Measurements from ENCODE around the gene PPP1R1B.

Gene PPP1R1B

GRCh38 chr17:39667262-39667944 is 40.7 kb downstream of the PPP1R1B start:
- H3K79me2 ChIP-seq (ENCODE audit: low read length): no peaks in the 10 kb centered on the region
- no peak overlapping the region for H3K4me2 ChIP-seq (ENCODE audit: low read depth, low read length)
- no peak overlapping the region for H3K9ac ChIP-seq (ENCODE audit: low read length)
- H3K27me3 ChIP-seq (replicated peaks; ENCODE audit: insufficient read depth, low read length): peaks cover 27% of the 10 kb centered on the region
- no peaks in the 10 kb centered on the region for H3K9me2 ChIP-seq (replicated peaks; ENCODE audit: insufficient read depth, low read length)
- H4K20me1 ChIP-seq (ENCODE audit: insufficient read depth, low read length): no peaks in the 10 kb centered on the region
- no peaks in the 10 kb centered on the region for H3K9me3 ChIP-seq (replicated peaks; ENCODE audit: insufficient read depth, low read length)
- H3K4me3 ChIP-seq (ENCODE audit: low read length): no peak overlapping the region
- no peaks in the 10 kb centered on the region for H3K36me3 ChIP-seq (replicated peaks; ENCODE audit: insufficient read depth, low read length)
- no peaks in the 10 kb centered on the region for H3F3A ChIP-seq (ENCODE audit: insufficient read depth, low read length)
- TF ChIP-seq CTCF (IDR thresholded peaks at IDR 0.05; ENCODE audit: low read length): no peak
- H2AFZ ChIP-seq (ENCODE audit: low read length): no peak overlapping the region
- no peak overlapping the region for H3K27ac ChIP-seq (ENCODE audit: low read length)
- DNase-seq: no peak
- no peaks in the 10 kb centered on the region for H3K4me1 ChIP-seq (ENCODE audit: low read length)

- Histone ChIP-seq H3K27ac (ENCODE audit: low read length) (no peak within 1 kb of the TSS), H3F3A (ENCODE audit: insufficient read depth, low read length) (no peaks in the 10 kb centered on the region), H3K36me3 (replicated peaks; ENCODE audit: insufficient read depth, low read length) (no peaks in the 10 kb centered on the region), H2AFZ (ENCODE audit: low read length) (peak within 1 kb of the TSS; percentile 67), H3K9me3 (replicated peaks; ENCODE audit: insufficient read depth, low read length) (no peaks in the 10 kb centered on the region), H4K20me1 (ENCODE audit: insufficient read depth, low read length) (no peaks in the 10 kb centered on the region), H3K4me2 (ENCODE audit: low read depth, low read length) (peak within 1 kb of the TSS; percentile 94), H3K4me3 (ENCODE audit: low read length) (peak within 1 kb of the TSS; percentile 51), H3K79me2 (ENCODE audit: low read length) (no peaks in the 10 kb centered on the region), H3K4me1 (ENCODE audit: low read length) (no peaks in the 10 kb centered on the region), H3K9ac (ENCODE audit: low read length) (peak within 1 kb of the TSS; percentile 53; the same call in 1 of the 2 replicates), H3K9me2 (replicated peaks; ENCODE audit: insufficient read depth, low read length) (no peaks in the 10 kb centered on the region), H3K27me3 (replicated peaks; ENCODE audit: insufficient read depth, low read length) (peaks cover 27% of the 10 kb centered on the region)
- TF ChIP-seq CTCF (IDR thresholded peaks at IDR 0.05; ENCODE audit: low read length): peak; percentile 74
- TF ChIP-seq EZH2 (optimal IDR thresholded peaks at IDR 0.05; ENCODE audit: low read depth, low read length): no peak
- no peak for TF ChIP-seq EZH2phosphoT487 (IDR thresholded peaks at IDR 0.05; ENCODE audit: low read length)
- DNase-seq: peak; percentile 70
These were observed 41.5 kb downstream of the PPP1R1B start, which contains the start of gene PNMT for GRCh38 chr17:39667945-39668924. Gene PNMT (plus strand): TSS chr17:39668453. CDS start chr17:39668476, 23 bp downstream.

- no peak for DNase-seq
- TF ChIP-seq EZH2 (optimal IDR thresholded peaks at IDR 0.05; ENCODE audit: low read depth, low read length) (no peak), CTCF (IDR thresholded peaks at IDR 0.05; ENCODE audit: low read length) (no peak), EZH2phosphoT487 (IDR thresholded peaks at IDR 0.05; ENCODE audit: low read length) (no peak)
- Histone ChIP-seq H3K36me3 (replicated peaks; ENCODE audit: insufficient read depth, low read length) (no peaks in the 10 kb centered on the region), H3K4me1 (ENCODE audit: low read length) (no peaks in the 10 kb centered on the region), H3K27ac (ENCODE audit: low read length) (no peak overlapping the region), H3K4me2 (ENCODE audit: low read depth, low read length) (no peak overlapping the region), H3K27me3 (replicated peaks; ENCODE audit: insufficient read depth, low read length) (peaks cover 27% of the 10 kb centered on the region), H3F3A (ENCODE audit: insufficient read depth, low read length) (no peaks in the 10 kb centered on the region), H3K9ac (ENCODE audit: low read length) (no peak overlapping the region), H3K9me3 (replicated peaks; ENCODE audit: insufficient read depth, low read length) (no peaks in the 10 kb centered on the region), H3K4me3 (ENCODE audit: low read length) (no peak overlapping the region), H2AFZ (ENCODE audit: low read length) (no peak overlapping the region), H3K79me2 (ENCODE audit: low read length) (no peaks in the 10 kb centered on the region), H3K9me2 (replicated peaks; ENCODE audit: insufficient read depth, low read length) (no peaks in the 10 kb centered on the region), H4K20me1 (ENCODE audit: insufficient read depth, low read length) (no peaks in the 10 kb centered on the region)
These were observed 43.4 kb downstream of the PPP1R1B start for GRCh38 chr17:39669897-39670735.

Data from MM.1S (cell line).